LNCaP clone FGC (cell line): ENCODE measurements around the gene IRX2.

Experiments
- DNase-seq: peaks from one replicate; pipeline ENCODE4 v3.0.0-alpha.2; 2011; ENCODE audit warnings: low read depth
- H3K4me3 ChIP-seq: 2 replicates; pipeline ENCODE4 v1.5.1; 2011; ENCODE audit warnings: mild to moderate bottlenecking, low read depth, low read length, control low read depth
- CTCF ChIP-seq: IDR thresholded peaks from 2 replicates; pipeline ENCODE4 v1.5.1; 2012; ENCODE audit warnings: mild to moderate bottlenecking; ENCODE audit not compliant: control insufficient read depth, insufficient read depth; ENCODE audit errors: extremely low read depth

The IRX2 gene

GRCh38 chr5:2705861-2706260 is 45.6 kb downstream of the IRX2 start:
- TF ChIP-seq CTCF, result no peak
- H3K4me3 ChIP-seq, result no peak overlapping the region
- DNase-seq, result no peak

- H3K4me3 ChIP-seq, result no peak overlapping the region
- TF ChIP-seq CTCF, result no peak
- DNase-seq, result no peak
These were observed 46.5 kb downstream of the IRX2 start for GRCh38 chr5:2704806-2705645.

- DNase-seq, result no peak
- no peak for TF ChIP-seq CTCF
- no peak overlapping the region for H3K4me3 ChIP-seq
These were observed 47.4 kb downstream of the IRX2 start for GRCh38 chr5:2704111-2704510.

GRCh38 chr5:2703615-2704014 is 47.9 kb downstream of the IRX2 start:
- DNase-seq, result no peak
- TF ChIP-seq CTCF, result no peak
- H3K4me3 ChIP-seq, result no peak overlapping the region

GRCh38 chr5:2703041-2703440 is 48.4 kb downstream of the IRX2 start:
- no peak overlapping the region for H3K4me3 ChIP-seq
- no peak for TF ChIP-seq CTCF
- DNase-seq, result no peak

- no peak for TF ChIP-seq CTCF
- H3K4me3 ChIP-seq, result no peak overlapping the region
- no peak for DNase-seq
These were observed 49.2 kb downstream of the IRX2 start for GRCh38 chr5:2702096-2702879.

GRCh38 chr5:2701592-2701991 is 49.9 kb downstream of the IRX2 start:
- no peak for TF ChIP-seq CTCF
- no peak overlapping the region for H3K4me3 ChIP-seq
- DNase-seq, result no peak
